RKO (cell line): ENCODE measurements around the gene LIPE.

Experiments
- DNase-seq: peaks from one replicate; pipeline ENCODE4 v3.0.0-alpha.2; 2016; ENCODE audit warnings: low spot score

The LIPE gene

GRCh38 chr19:42352301-42353259 is 74.6 kb downstream of the LIPE start:
- DNase-seq, result peak; percentile 41
